GM18870 (cell line): Measurements from ENCODE around the gene TXNRD3.

Experiments
- ATAC-seq: cut with Tn5 transposase; IDR thresholded peaks from one replicate; pipeline ENCODE4 v1.9.1; 2021; ENCODE audit warnings: moderate library complexity; ENCODE audit not compliant: unreplicated experiment

The TXNRD3 gene

GRCh38 chr3:126672741-126673140 is 17.8 kb upstream of the TXNRD3 start:
- ATAC-seq = no peak

GRCh38 chr3:126672340-126672739 is 17.4 kb upstream of the TXNRD3 start:
- no peak for ATAC-seq

- ATAC-seq = no peak
These were observed 16.6 kb upstream of the TXNRD3 start for GRCh38 chr3:126671521-126671920.

GRCh38 chr3:126668450-126669401 is 13.8 kb upstream of the TXNRD3 start:
- no peak for ATAC-seq

- ATAC-seq = no peak
These were observed 12.9 kb upstream of the TXNRD3 start for GRCh38 chr3:126667631-126668449.

GRCh38 chr3:126666658-126667528 is 12.0 kb upstream of the TXNRD3 start:
- ATAC-seq = no peak

- ATAC-seq = no peak
These were observed 11.2 kb upstream of the TXNRD3 start for GRCh38 chr3:126665959-126666657.

GRCh38 chr3:126665221-126665936 is 10.5 kb upstream of the TXNRD3 start:
- no peak for ATAC-seq

GRCh38 chr3:126664591-126665214 is 9.8 kb upstream of the TXNRD3 start:
- ATAC-seq = no peak

GRCh38 chr3:126663750-126664149 is 8.8 kb upstream of the TXNRD3 start:
- no peak for ATAC-seq

GRCh38 chr3:126663257-126663656 is 8.3 kb upstream of the TXNRD3 start:
- no peak for ATAC-seq

- no peak for ATAC-seq
These were observed 6.8 kb upstream of the TXNRD3 start for GRCh38 chr3:126661532-126662364.

GRCh38 chr3:126659915-126660886 is 5.3 kb upstream of the TXNRD3 start:
- ATAC-seq = no peak

GRCh38 chr3:126658584-126658983 is 3.7 kb upstream of the TXNRD3 start:
- ATAC-seq = no peak

GRCh38 chr3:126657901-126658300 is 3.0 kb upstream of the TXNRD3 start:
- ATAC-seq = no peak

GRCh38 chr3:126656371-126657134 is 1.6 kb upstream of the TXNRD3 start:
- ATAC-seq = no peak
